SH-SY5Y (cell line): ENCODE data around the gene DYRK3.

Experiments
- GATA2 ChIP-seq: IDR thresholded peaks from 2 replicates; pipeline ENCODE4 v1.6.1; 2011; ENCODE audit warnings: mild to moderate bottlenecking, low read depth, low read length
- GATA3 ChIP-seq: IDR thresholded peaks from 2 replicates; pipeline ENCODE4 v1.6.1; 2011; ENCODE audit warnings: low read depth, mild to moderate bottlenecking, low read length, moderate library complexity

The DYRK3 gene

GRCh38 chr1:206608108-206608698, 27.1 kb upstream of the DYRK3 start:
- TF ChIP-seq GATA2 (no peak), GATA3 (no peak)

- TF ChIP-seq GATA3 (no peak), GATA2 (no peak)
Measured at GRCh38 chr1:206609229-206609991, 25.9 kb upstream of the DYRK3 start.

- no peak for TF ChIP-seq GATA3
- peak; percentile 26; the same call in 1 of the 2 replicates for TF ChIP-seq GATA2
Measured at GRCh38 chr1:206612129-206612876, 23.0 kb upstream of the DYRK3 start, which contains the start of gene EIF2D. EIF2D (minus strand) TSS chr1:206612465; CDS start chr1:206612342, 123 bp downstream.

GRCh38 chr1:206628916-206629315, 6.4 kb upstream of the DYRK3 start:
- TF ChIP-seq GATA2 (no peak), GATA3 (no peak)

GRCh38 chr1:206631085-206631509, 4.2 kb upstream of the DYRK3 start:
- TF ChIP-seq GATA3 (no peak), GATA2 (no peak)

- TF ChIP-seq GATA2 (no peak), GATA3 (no peak)
Measured at GRCh38 chr1:206633708-206634121, 1.6 kb upstream of the DYRK3 start.

GRCh38 chr1:206634365-206635079, 814 bp upstream of the DYRK3 start:
- TF ChIP-seq GATA3 (no peak), GATA2 (no peak)

GRCh38 chr1:206635978-206636345, 626 bp downstream of the DYRK3 start:
- no peak for TF ChIP-seq GATA3

- TF ChIP-seq GATA3 (no peak), GATA2 (no peak)
Measured at GRCh38 chr1:206636671-206637070, 1.3 kb downstream of the DYRK3 start.

- TF ChIP-seq GATA3, result no peak
- TF ChIP-seq GATA2, result no peak
Measured at GRCh38 chr1:206637605-206638004, 2.3 kb downstream of the DYRK3 start.

GRCh38 chr1:206643118-206643698, 7.9 kb downstream of the DYRK3 start:
- TF ChIP-seq GATA2 (no peak), GATA3 (no peak)

GRCh38 chr1:206646504-206646903, 11.2 kb downstream of the DYRK3 start:
- no peak for TF ChIP-seq GATA3
- no peak for TF ChIP-seq GATA2

GRCh38 chr1:206647224-206647623, 11.9 kb downstream of the DYRK3 start:
- no peak for TF ChIP-seq GATA2
- no peak for TF ChIP-seq GATA3

- TF ChIP-seq GATA3, result no peak
- TF ChIP-seq GATA2, result no peak
Measured at GRCh38 chr1:206649261-206649921, 14.1 kb downstream of the DYRK3 start.

GRCh38 chr1:206651014-206651413, 15.7 kb downstream of the DYRK3 start:
- no peak for TF ChIP-seq GATA3
- no peak for TF ChIP-seq GATA2
